A673 (cell line): Measurements from ENCODE around the gene TTC1. TPM values are rescaled to one million over a fixed set of nuclear protein-coding genes. Genes with fewer than 3 reads are reported as not detected.
"Not testable (repeated sequence)": the region's sequence is repeated elsewhere in the genome, so short reads cannot be mapped to it uniquely, and the experiment has no call there.

ENCODE experiments used
- BruUV-seq: library from RNA; stranded (reverse); fragments of 400-500 nt; replicated peaks from 2 replicates; lab custom pipeline; 2021; lab: Mats Ljungman, UMichigan
- CTCF ChIA-PET: fragments of 300-600 bp; sonication (Branson Sonifier 250); formaldehyde crosslinking; loops from one replicate; lab custom pipeline; 2022; ENCODE audit warnings: antibody characterized with exemption; lab: Charles Lee
- POLR2A ChIA-PET: fragments of 300-600 bp; sonication (Branson Sonifier 250); formaldehyde crosslinking; loops from one replicate; lab custom pipeline; 2022; ENCODE audit warnings: antibody characterized with exemption; ENCODE audit not compliant: low non-redundant PET; lab: Charles Lee
- DNase-seq: peaks from one replicate; pipeline ENCODE4 v3.0.0-alpha.2; 2015; ENCODE audit warnings: low spot score
- H3K27ac ChIP-seq: fragments of 200-600 bp; sonication (generic); 2 replicates; pipeline ENCODE4 v1.5.1; 2016; ENCODE audit warnings: mixed run types, low read depth, mild to moderate bottlenecking, mixed read lengths, antibody characterized with exemption, low read length; ENCODE audit not compliant: poor library complexity, severe bottlenecking
- H3K27me3 ChIP-seq: fragments of 200-600 bp; sonication (generic); replicated peaks from 2 replicates; pipeline ENCODE4 v1.6.1; 2017; ENCODE audit warnings: mixed run types, low read depth, mild to moderate bottlenecking, mixed read lengths, antibody characterized with exemption, low read length; ENCODE audit not compliant: insufficient read depth, poor library complexity
- H3K36me3 ChIP-seq: fragments of 200-600 bp; sonication (generic); 2 replicates; pipeline ENCODE4 v1.6.1; 2016; ENCODE audit warnings: mixed run types, mild to moderate bottlenecking, mixed read lengths, antibody characterized with exemption, low read length; ENCODE audit not compliant: insufficient read depth, poor library complexity, severe bottlenecking
- H3K4me1 ChIP-seq: fragments of 200-600 bp; sonication (generic); 2 replicates; pipeline ENCODE4 v1.6.1; 2017; ENCODE audit warnings: mixed run types, mild to moderate bottlenecking, mixed read lengths, antibody characterized with exemption, low read length; ENCODE audit not compliant: insufficient read depth, poor library complexity, severe bottlenecking
- H3K4me3 ChIP-seq: fragments of 200-600 bp; sonication (generic); 2 replicates; pipeline ENCODE4 v1.5.1; 2016; ENCODE audit warnings: low read depth, mixed run types, mild to moderate bottlenecking, mixed read lengths, low read length; ENCODE audit not compliant: poor library complexity, severe bottlenecking
- H3K9me3 ChIP-seq: fragments of 200-600 bp; sonication (generic); 2 replicates; pipeline ENCODE4 v1.6.1; 2016; ENCODE audit warnings: mixed run types, low read depth, mild to moderate bottlenecking, mixed read lengths, antibody characterized with exemption, low read length; ENCODE audit not compliant: poor library complexity, severe bottlenecking
- EZH2 ChIP-seq: fragments of 200-600 bp; sonication (generic); IDR thresholded peaks from 2 replicates; pipeline ENCODE4 v1.6.1; 2017; ENCODE audit warnings: borderline replicate concordance, low read depth, mild to moderate bottlenecking, mixed read lengths, antibody characterized with exemption, low read length; ENCODE audit not compliant: poor library complexity, severe bottlenecking
- intact Hi-C: fragments of 100-400 bp; cut with micrococcal nuclease; formaldehyde crosslinking; loops from one replicate; pipeline ENCODE4 v1.10.0; 2022; ENCODE audit not compliant: unreplicated experiment
- total RNA-seq: library from RNA; stranded (reverse); gene quantifications from 2 replicates; pipeline ENCODE4 v1.2.3, GENCODE V29; 2021
- TF ChIP-seq, protein P1 (sequence below): fragments of 300-800, 200-600 bp; sonication (generic); conservative IDR thresholded peaks from 2 replicates; pipeline ENCODE4 v1.5.1; 2017; ENCODE audit warnings: low read depth, mild to moderate bottlenecking, antibody characterized with exemption, low read length, moderate library complexity, mixed read lengths

Gene TTC1
- total RNA-seq, 1 experiment from 2014 or later = 66.5 TPM

DNA sequence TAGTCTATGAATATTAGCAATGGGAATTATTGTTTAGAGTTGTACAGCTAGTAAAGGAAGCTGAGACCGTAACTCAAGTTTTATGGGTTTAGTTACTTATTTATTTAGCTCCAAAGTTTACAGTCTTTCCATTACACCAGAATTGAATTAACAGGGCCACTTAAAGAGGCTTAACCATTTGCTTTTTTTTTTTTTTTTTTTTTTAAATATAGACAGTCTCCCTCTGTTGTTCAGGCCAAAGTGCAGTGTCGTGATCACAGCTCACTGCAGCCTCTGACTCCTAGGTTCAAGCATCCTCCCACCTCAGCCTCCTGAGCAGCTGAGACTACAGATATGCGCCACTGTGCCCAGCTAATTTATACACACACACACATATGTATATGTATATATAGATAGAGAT, 1.4 kb upstream of the TTC1 start:
- TF ChIP-seq, protein P1, sequence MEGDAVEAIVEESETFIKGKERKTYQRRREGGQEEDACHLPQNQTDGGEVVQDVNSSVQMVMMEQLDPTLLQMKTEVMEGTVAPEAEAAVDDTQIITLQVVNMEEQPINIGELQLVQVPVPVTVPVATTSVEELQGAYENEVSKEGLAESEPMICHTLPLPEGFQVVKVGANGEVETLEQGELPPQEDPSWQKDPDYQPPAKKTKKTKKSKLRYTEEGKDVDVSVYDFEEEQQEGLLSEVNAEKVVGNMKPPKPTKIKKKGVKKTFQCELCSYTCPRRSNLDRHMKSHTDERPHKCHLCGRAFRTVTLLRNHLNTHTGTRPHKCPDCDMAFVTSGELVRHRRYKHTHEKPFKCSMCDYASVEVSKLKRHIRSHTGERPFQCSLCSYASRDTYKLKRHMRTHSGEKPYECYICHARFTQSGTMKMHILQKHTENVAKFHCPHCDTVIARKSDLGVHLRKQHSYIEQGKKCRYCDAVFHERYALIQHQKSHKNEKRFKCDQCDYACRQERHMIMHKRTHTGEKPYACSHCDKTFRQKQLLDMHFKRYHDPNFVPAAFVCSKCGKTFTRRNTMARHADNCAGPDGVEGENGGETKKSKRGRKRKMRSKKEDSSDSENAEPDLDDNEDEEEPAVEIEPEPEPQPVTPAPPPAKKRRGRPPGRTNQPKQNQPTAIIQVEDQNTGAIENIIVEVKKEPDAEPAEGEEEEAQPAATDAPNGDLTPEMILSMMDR = no peak
- TF ChIP-seq EZH2 = no peak
- Histone ChIP-seq H3K4me1 (peaks cover 10% of the 10 kb centered on the region), H3K4me3 (no peak overlapping the region), H3K9me3 (no peaks in the 10 kb centered on the region), H3K27ac (no peak overlapping the region), H3K36me3 (peaks cover 8% of the 10 kb centered on the region), H3K27me3 (no peaks in the 10 kb centered on the region)
- DNase-seq = no peak
- BruUV-seq = no TSS peak
- POLR2A ChIA-PET = no interaction called here
- CTCF ChIA-PET = no interaction called here
- intact Hi-C loops = no loop called here

DNA sequence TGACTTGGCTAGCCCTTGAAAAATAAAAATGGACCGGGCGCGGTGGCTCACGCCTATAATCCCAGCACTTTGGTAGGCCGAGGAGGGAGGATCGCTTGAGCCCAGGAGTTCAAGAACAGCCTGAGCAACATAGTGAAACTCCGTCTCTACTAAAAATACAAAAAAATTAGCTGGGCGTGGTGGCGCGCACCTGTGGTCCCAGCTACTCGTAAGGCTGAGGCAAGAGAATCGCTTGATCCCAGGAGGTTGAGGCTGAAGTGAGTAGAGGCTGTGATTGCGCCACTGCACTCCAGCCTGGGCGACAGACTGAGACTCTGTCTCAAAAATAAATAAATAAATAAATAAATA, 436 bp upstream of the TTC1 start:
- intact Hi-C loops, H3K27ac ChIP-seq, DNase-seq, POLR2A ChIA-PET, BruUV-seq, H3K4me3 ChIP-seq, H3K9me3 ChIP-seq, H3K27me3 ChIP-seq: not testable (repeated sequence)
- Histone ChIP-seq H3K4me1 (peaks cover 10% of the 10 kb centered on the region), H3K36me3 (peaks cover 17% of the 10 kb centered on the region)
- CTCF ChIA-PET = interaction anchor here (0.7 to 1.2 kb wide), 2 partner anchors 13 to 337 kb away, joined by 3 read pairs; no protein-coding TSS in a partner anchor

DNA sequence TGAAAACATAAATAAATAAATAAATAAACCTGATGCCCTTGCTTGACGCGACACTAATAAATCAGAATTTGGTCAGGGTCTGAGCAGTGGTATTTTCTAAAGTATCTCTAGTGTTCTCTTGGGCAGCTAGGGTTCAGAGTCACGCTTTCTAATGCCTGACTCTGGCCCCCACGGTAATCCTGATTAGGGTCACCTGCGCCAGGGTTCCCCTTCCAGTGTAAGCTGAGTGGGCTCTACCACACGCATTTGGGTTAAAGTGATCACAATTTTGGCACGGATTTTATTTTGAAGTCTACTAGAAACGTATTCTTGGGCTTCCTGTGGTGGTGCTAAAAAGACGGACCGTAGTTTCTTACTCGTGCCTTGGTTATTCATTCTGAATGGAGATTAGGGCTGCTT, 651 bp downstream of the TTC1 start:
- Histone ChIP-seq H3K27ac (peak overlapping the region; percentile 79), H3K4me3 (peak overlapping the region; percentile 73), H3K4me1 (peaks cover 10% of the 10 kb centered on the region), H3K36me3 (peaks cover 22% of the 10 kb centered on the region), H3K27me3 (no peaks in the 10 kb centered on the region), H3K9me3 (no peaks in the 10 kb centered on the region)
- no TSS peak for BruUV-seq
- POLR2A ChIA-PET = interaction anchor here (0.7 kb wide), 1 partner anchor 18 kb away, joined by 3 read pairs; no protein-coding TSS in a partner anchor
- CTCF ChIA-PET = interaction anchor here (0.6 to 1.2 kb wide), 2 partner anchors 188 to 336 kb away, joined by 3 read pairs; no protein-coding TSS in a partner anchor
- DNase-seq = no peak
- TF ChIP-seq, protein P1 = no peak
- no peak for TF ChIP-seq EZH2
- intact Hi-C loops = no loop called here

DNA sequence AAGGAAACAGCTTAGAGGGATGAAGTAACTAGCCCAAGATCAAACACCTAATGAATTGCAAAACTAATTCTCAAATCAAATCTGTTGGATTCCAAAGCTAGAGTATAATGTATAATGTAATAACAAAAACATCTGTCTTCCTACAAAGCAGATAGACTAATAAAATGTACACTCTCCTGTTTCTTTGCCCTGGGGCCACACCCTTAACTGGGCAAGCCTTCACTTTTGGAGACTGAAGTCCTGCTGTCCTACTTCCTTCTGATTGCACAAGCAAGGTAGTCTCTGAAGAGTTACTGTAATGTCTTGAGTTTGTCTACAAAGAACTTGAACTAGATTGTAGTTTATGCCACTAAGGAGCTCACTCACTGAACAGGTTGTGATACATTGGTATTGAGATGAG, 2.5 kb downstream of the TTC1 start:
- TF ChIP-seq EZH2 = no peak
- TF ChIP-seq, protein P1 = no peak
- no TSS peak for BruUV-seq
- H3K36me3 ChIP-seq = peaks cover 26% of the 10 kb centered on the region
- intact Hi-C loops = no loop called here
- no peak overlapping the region for H3K4me3 ChIP-seq
- H3K27ac ChIP-seq = no peak overlapping the region
- no peaks in the 10 kb centered on the region for H3K9me3 ChIP-seq
- no peaks in the 10 kb centered on the region for H3K27me3 ChIP-seq
- ChIA-PET POLR2A (no interaction called here), CTCF (no interaction called here)
- peaks cover 14% of the 10 kb centered on the region for H3K4me1 ChIP-seq
- no peak for DNase-seq

DNA sequence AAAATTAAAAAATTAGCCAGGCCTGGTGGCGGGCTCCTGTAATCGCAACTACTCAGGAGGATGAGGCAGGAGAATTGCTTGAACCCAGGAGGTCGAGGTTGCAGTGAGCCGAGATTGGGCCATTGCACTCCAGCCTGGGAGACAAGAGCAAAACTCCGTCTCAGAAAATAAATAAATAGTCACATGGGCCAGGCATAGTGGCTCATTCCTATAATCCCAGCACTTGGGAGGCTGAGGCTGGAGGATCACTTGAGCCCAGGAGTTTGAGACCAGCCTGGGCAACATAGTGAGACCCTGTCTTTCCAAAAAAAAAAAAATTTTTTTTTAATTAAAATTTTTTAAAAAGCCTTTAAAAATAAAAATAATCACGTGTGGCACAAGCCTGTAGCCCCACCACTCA, 5.3 kb downstream of the TTC1 start:
- H3K9me3 ChIP-seq, POLR2A ChIA-PET, BruUV-seq, H3K4me3 ChIP-seq, DNase-seq, CTCF ChIA-PET, H3K27me3 ChIP-seq, intact Hi-C loops, H3K27ac ChIP-seq: not testable (repeated sequence)
- Histone ChIP-seq H3K4me1 (peaks cover 40% of the 10 kb centered on the region), H3K36me3 (peaks cover 31% of the 10 kb centered on the region)
